H1 (cell line): Measurements from ENCODE around the gene KIF5C. TPM values are rescaled to one million over a fixed set of nuclear protein-coding genes. Genes with fewer than 3 reads are reported as not detected.

Experiments
- CHD2 ChIP-seq: IDR thresholded peaks from 2 replicates; pipeline ENCODE4 v1.6.1; 2012; ENCODE audit warnings: low read length, improper control_type of control experiment
- TCF12 ChIP-seq: IDR thresholded peaks from 2 replicates; pipeline ENCODE4 v1.6.1; 2011; ENCODE audit warnings: low read depth, mild to moderate bottlenecking, low read length
- polyA plus RNA-seq, 7 experiments: library from polyadenylated mRNA; depleted of rRNA in 3 of 7; stranded (reverse) in 5 of 7; unstranded in 2 of 7; fragments of >200 nt in 5 of 7; fragments of 200-250 nt in 2 of 7; gene quantifications; 1 replicate in 5 of 7; 2 replicates in 1 of 7; 4 replicates in 1 of 7; pipeline versions ENCODE4 v1.2.1 to v1.2.3, GENCODE V29; 2011 to 2013; ENCODE audit warnings: missing spikeins in 2 of 7, mixed read lengths in 2 of 7
- total RNA-seq: library from RNA; stranded (reverse); fragmentation: NEBNext Ultra II Directional; extraction: Animal tissue kit (Norgen Biotek cat#: 25700); gene quantifications from 2 replicates; pipeline ENCODE4 v1.2.1, GENCODE V29; 2021

Gene KIF5C
- total and polyA plus RNA-seq, 2 of the 8 experiments (the other 6 are each of a cell fraction or from before 2014, with no cell fraction given), result 16.3 to 66.4 TPM

GRCh38 chr2:149004836-149005235 lies 129.8 kb downstream of the KIF5C start (continued):
- no peak for TF ChIP-seq TCF12
- no peak for TF ChIP-seq CHD2
